ENCODE data around the gene NT5C3A. TPM values are rescaled to one million over a fixed set of nuclear protein-coding genes. Genes with fewer than 3 reads are reported as not detected.

Gene NT5C3A
- total and polyA plus RNA-seq, 9 of the 15 experiments (the other 6 are each of a cell fraction or from before 2014, with no cell fraction given), result 18.6 to 60.1 (median 40.0) TPM

- TF ChIP-seq REST (IDR thresholded peaks at IDR 0.05; ENCODE audit: borderline replicate concordance) (0 out of 2 replicates have a peak, but pooled peaks have one; percentile 24), REST (CRISPR knock-in tag; IDR thresholded peaks at IDR 0.05; ENCODE audit: low read depth) (no peak), ZNF766 (CRISPR knock-in tag; conservative IDR thresholded peaks at IDR 0.05) (no peak), ZC3H4 (CRISPR knock-in tag; IDR thresholded peaks at IDR 0.05; ENCODE audit: borderline replicate concordance) (no peak), ETV1 (tag; conservative IDR thresholded peaks at IDR 0.05; ENCODE audit: low read depth) (peak; percentile 57; the same call in 1 of the 2 replicates), GABPB1 (CRISPR knock-in tag; IDR thresholded peaks at IDR 0.05) (no peak), ZNF3 (CRISPR knock-in tag; IDR thresholded peaks at IDR 0.05) (no peak), ZFPM2 (CRISPR knock-in tag; IDR thresholded peaks at IDR 0.05) (no peak), ZNF77 (CRISPR knock-in tag; IDR thresholded peaks at IDR 0.05) (no peak), ZBTB17 (CRISPR knock-in tag; IDR thresholded peaks at IDR 0.05) (no peak), PKNOX1 (IDR thresholded peaks at IDR 0.05) (peak; percentile 75), ZNF445 (CRISPR knock-in tag; IDR thresholded peaks at IDR 0.05; ENCODE audit: low read depth) (no peak), ILK (tag; IDR thresholded peaks at IDR 0.05; ENCODE audit: borderline replicate concordance, low read depth) (no peak), DPF2 (IDR thresholded peaks at IDR 0.05) (peak; percentile 79), KLF6 (CRISPR knock-in tag; IDR thresholded peaks at IDR 0.05; ENCODE audit: borderline replicate concordance) (no peak), SRSF1 (IDR thresholded peaks at IDR 0.05; ENCODE audit: low read depth, low read length) (no peak), ZNF12 (CRISPR knock-in tag; IDR thresholded peaks at IDR 0.05) (no peak), CHD2 (IDR thresholded peaks at IDR 0.05; ENCODE audit: low read depth, low read length) (no peak), MEF2A (IDR thresholded peaks at IDR 0.05; ENCODE audit: control insufficient read depth, low read depth, low read length) (no peak), SLC30A9 (CRISPR knock-in tag; IDR thresholded peaks at IDR 0.05) (no peak), SRSF9 (IDR thresholded peaks at IDR 0.05; ENCODE audit: borderline replicate concordance, low read depth, low read length) (no peak), ZNF764 (CRISPR knock-in tag; IDR thresholded peaks at IDR 0.05; ENCODE audit: low read depth) (no peak)
These were observed 8.2 kb downstream of the NT5C3A start (continued) for GRCh38 chr7:33054261-33054964.
